Gastrocnemius medialis (tissue), 4 donors: ENCODE data around the gene TGOLN2. TPM values are rescaled to one million over a fixed set of nuclear protein-coding genes. Genes with fewer than 3 reads are reported as not detected.

Experiments
- ATAC-seq, 2 donors: fragments of 150-250 bp; one replicate each; pipeline ENCODE4 v1.9.1; 2016
- DNase-seq, 2 donors: peaks; one replicate each; pipeline ENCODE4 v3.0.0-alpha.2; 2019
- H3K27ac ChIP-seq, 4 donors: fragments of 200-600 bp; sonication (generic); 1 replicate in 1 of 4; 2 replicates in 3 of 4; pipeline ENCODE4 v1.5.1; 2016 to 2018; ENCODE audit warnings: mild to moderate bottlenecking in 2 of 4, moderate library complexity in 1 of 4
- H3K27me3 ChIP-seq, 3 donors: fragments of 200-600 bp; sonication (generic) in 2 of 3; 1 replicate in 1 of 3; 2 replicates in 2 of 3; pipeline versions ENCODE4 v1.5.1 to v1.6.0; 2016 to 2019; ENCODE audit warnings: mild to moderate bottlenecking in 1 of 3, moderate library complexity in 1 of 3
- H3K36me3 ChIP-seq, 2 donors: fragments of 200-600 bp; sonication (generic) in 1 of 2; one replicate each; pipeline ENCODE4 v1.5.1; 2017 to 2018
- H3K4me1 ChIP-seq, 2 donors: fragments of 200-600 bp; sonication (generic) in 1 of 2; one replicate each; pipeline ENCODE4 v1.5.1; 2016 to 2017; ENCODE audit warnings: mild to moderate bottlenecking in 2 of 2
- H3K4me3 ChIP-seq, 4 donors: fragments of 200-600 bp; sonication (generic) in 3 of 4; 1 replicate in 1 of 4; 2 replicates in 3 of 4; pipeline ENCODE4 v1.5.1; 2016 to 2019; ENCODE audit warnings: mild to moderate bottlenecking in 2 of 4
- H3K9me3 ChIP-seq, 3 donors: fragments of 200-600 bp; sonication (generic) in 2 of 3; 1 replicate in 1 of 3; 2 replicates in 2 of 3; pipeline ENCODE4 v1.5.1; 2016 to 2019
- CTCF ChIP-seq, 5 experiments: fragments of 450-650 bp in 3 of 5; fragments of 200-600 bp in 2 of 5; sonication (generic) in 2 of 5; IDR thresholded peaks in 4 of 5; conservative IDR thresholded peaks in 1 of 5; 1 replicate in 4 of 5; 2 replicates in 1 of 5; pipeline ENCODE4 v1.5.1; 2016 to 2019; ENCODE audit warnings: antibody characterized with exemption in 5 of 5, mild to moderate bottlenecking in 3 of 5, moderate library complexity in 3 of 5
- POLR2A ChIP-seq, 2 donors: fragments of 450-650 bp; IDR thresholded peaks; one replicate each; pipeline ENCODE4 v1.6.1; 2017; ENCODE audit warnings: antibody characterized with exemption in 2 of 2, mild to moderate bottlenecking in 2 of 2, moderate library complexity in 2 of 2
- in situ Hi-C, 4 donors: fragments of 200-750 bp; cut with MboI; loops; one replicate each; pipeline versions ENCODE4 v1.15.0 to v1.8.0; 2017; ENCODE audit warnings: low sequenced_read_pairs in 4 of 4
- intact Hi-C: fragments of 100-400 bp; cut with DNase I; formaldehyde crosslinking; loops from one replicate; pipeline ENCODE4 v1.15.1; 2023; ENCODE audit warnings: low total_unique reads
- total RNA-seq, 4 donors: library from RNA; depleted of rRNA; stranded (reverse); fragments of >200 nt; gene quantifications; one replicate each; pipeline versions ENCODE4 v1.1.0 to v1.2.3, GENCODE V29; 2016

TGOLN2 gene
- total RNA-seq, 4 donors from 2014 or later: 29.5 to 81.7 (median 61.9) TPM

GRCh38 chr2:85309699-85310321, 18.0 kb downstream of the TGOLN2 start:
- no peak for TF ChIP-seq POLR2A (IDR thresholded peaks at IDR 0.05)
- no peak for TF ChIP-seq CTCF (IDR thresholded peaks at IDR 0.05 in 4 of 5, conservative IDR thresholded peaks at IDR 0.05 in 1 of 5)

GRCh38 chr2:85308896-85309555, 18.8 kb downstream of the TGOLN2 start:
- ATAC-seq (no peak), DNase-seq (no peak)
- in situ Hi-C loops (no loop called here), intact Hi-C loops (no loop called here)
- H3K9me3 ChIP-seq: no peaks in the 10 kb centered on the region
- peak overlapping the region in 1 of 4 donors; percentile 4 for H3K27ac ChIP-seq
- peaks cover 0 to 21% of the 10 kb centered on the region in 2 donors for H3K36me3 ChIP-seq
- H3K27me3 ChIP-seq: no peaks in the 10 kb centered on the region
- TF ChIP-seq CTCF (IDR thresholded peaks at IDR 0.05 in 4 of 5, conservative IDR thresholded peaks at IDR 0.05 in 1 of 5) (no peak), POLR2A (IDR thresholded peaks at IDR 0.05) (no peak)
- H3K4me3 ChIP-seq: no peak overlapping the region
- H3K4me1 ChIP-seq: peaks cover 0 to 6% of the 10 kb centered on the region in 2 donors

More at GRCh38 chr2:85309699-85310321, 18.0 kb downstream of the TGOLN2 start:
- Histone ChIP-seq H3K27me3 (no peaks in the 10 kb centered on the region), H3K4me1 (peaks cover 0 to 6% of the 10 kb centered on the region in 2 donors), H3K27ac (no peak overlapping the region), H3K4me3 (no peak overlapping the region), H3K36me3 (peaks cover 0 to 25% of the 10 kb centered on the region in 2 donors), H3K9me3 (no peaks in the 10 kb centered on the region)
- ATAC-seq (no peak), DNase-seq (no peak)
- in situ Hi-C loops (no loop called here), intact Hi-C loops (no loop called here)

GRCh38 chr2:85308201-85308600, 19.6 kb downstream of the TGOLN2 start:
- Histone ChIP-seq H3K4me1 (peaks cover 0 to 6% of the 10 kb centered on the region in 2 donors), H3K27me3 (no peaks in the 10 kb centered on the region), H3K9me3 (no peaks in the 10 kb centered on the region), H3K4me3 (no peak overlapping the region), H3K27ac (no peak overlapping the region), H3K36me3 (peaks cover 0 to 21% of the 10 kb centered on the region in 2 donors)
- DNase-seq (no peak), ATAC-seq (no peak)
- in situ Hi-C loops: no loop called here
- intact Hi-C loops: no loop called here
- TF ChIP-seq POLR2A (IDR thresholded peaks at IDR 0.05) (no peak), CTCF (IDR thresholded peaks at IDR 0.05 in 4 of 5, conservative IDR thresholded peaks at IDR 0.05 in 1 of 5) (no peak)

GRCh38 chr2:85307527-85307897, 20.3 kb downstream of the TGOLN2 start:
- DNase-seq: no peak
- ATAC-seq: no peak
- Histone ChIP-seq H3K27ac (no peak overlapping the region), H3K36me3 (peaks cover 0 to 21% of the 10 kb centered on the region in 2 donors), H3K9me3 (no peaks in the 10 kb centered on the region), H3K27me3 (no peaks in the 10 kb centered on the region), H3K4me3 (no peak overlapping the region), H3K4me1 (peaks cover 0 to 6% of the 10 kb centered on the region in 2 donors)
- intact Hi-C loops: no loop called here
- no peak for TF ChIP-seq POLR2A (IDR thresholded peaks at IDR 0.05)
- no peak for TF ChIP-seq CTCF (IDR thresholded peaks at IDR 0.05 in 4 of 5, conservative IDR thresholded peaks at IDR 0.05 in 1 of 5)
- in situ Hi-C loops: no loop called here
